ENCODE results near the gene DPYSL5.
A peak's percentile ranks its signal among the peaks of the same experiment; 100 is the strongest.
"Not testable (repeated sequence)": the region's sequence is repeated elsewhere in the genome, so short reads cannot be mapped to it uniquely, and the experiment has no call there.

DPYSL5 gene

GRCh38 chr2:26847655-26848335, at the start of gene DPYSL5:
Gene DPYSL5, plus strand, starts transcription at chr2:26848132. Its CDS starts 50,368 bp downstream, at chr2:26898500.
- DNase-seq (ENCODE audit: low spot score): no peak

GRCh38 chr2:26801328-26801727, 46.6 kb upstream of the DPYSL5 start:
- DNase-seq (ENCODE audit: low spot score): no peak

GRCh38 chr2:26801796-26802195, 46.1 kb upstream of the DPYSL5 start:
- DNase-seq (ENCODE audit: low spot score): no peak

- DNase-seq (ENCODE audit: low spot score): peak; percentile 98
Observed at GRCh38 chr2:26805241-26805676, 42.7 kb upstream of the DPYSL5 start.

- DNase-seq (ENCODE audit: low spot score): peak; percentile 34
Observed at GRCh38 chr2:26807788-26808460, 40.0 kb upstream of the DPYSL5 start.

DNA sequence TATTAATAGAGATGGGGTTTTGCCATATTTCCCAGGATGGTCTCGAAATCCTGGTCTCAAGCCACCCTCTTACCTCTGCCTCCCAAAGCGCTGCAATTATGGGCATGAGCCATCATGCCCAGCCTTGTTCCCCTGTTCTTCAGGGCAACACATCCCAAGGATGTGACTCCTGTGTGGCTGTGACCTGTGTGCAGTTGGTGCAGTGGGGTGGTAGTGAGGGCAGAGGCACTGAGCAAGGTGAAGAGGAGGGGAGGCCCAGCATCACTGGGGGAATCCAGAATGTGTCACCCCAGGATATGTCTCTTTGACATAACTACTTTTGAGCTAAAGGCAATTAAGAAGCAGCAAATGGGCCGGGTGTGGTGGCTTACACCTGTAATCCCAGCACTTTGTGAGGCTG, 38.7 kb upstream of the DPYSL5 start:
- no peak for DNase-seq (ENCODE audit: low spot score)

DNA sequence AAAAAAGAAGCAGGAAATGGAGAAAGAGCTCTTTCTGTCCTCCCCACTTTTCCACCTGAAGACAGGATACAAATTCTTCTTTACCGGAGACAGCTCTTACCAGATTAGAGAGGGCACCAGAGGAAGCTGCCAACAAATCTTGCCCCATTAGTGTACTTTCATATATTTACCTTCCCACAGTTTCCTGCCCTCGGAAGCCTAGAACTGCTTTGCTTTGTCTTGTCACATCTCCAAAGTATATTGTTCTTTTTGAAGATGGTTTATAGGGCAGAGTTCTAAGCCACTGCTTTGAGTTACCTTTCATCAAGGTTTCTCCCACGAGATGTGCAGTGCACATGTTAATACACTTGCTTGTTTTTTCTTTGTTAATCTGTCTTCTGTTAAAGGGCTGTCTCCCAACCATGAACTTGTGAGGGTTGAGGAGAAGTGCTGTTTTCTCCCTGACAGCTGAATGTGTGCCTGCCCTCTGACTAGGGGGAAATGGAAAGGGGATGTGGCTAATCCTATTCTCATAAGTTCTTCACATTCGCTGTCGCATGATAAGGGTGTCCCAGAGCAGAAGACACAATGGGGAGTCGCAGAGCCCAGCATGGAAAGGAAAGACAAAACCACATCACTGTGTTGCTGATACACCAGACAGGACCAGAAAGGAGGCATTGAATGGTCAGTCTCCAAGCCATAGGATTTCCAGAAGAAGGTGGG, 37.9 kb upstream of the DPYSL5 start:
- no peak for DNase-seq (ENCODE audit: low spot score)

DNA sequence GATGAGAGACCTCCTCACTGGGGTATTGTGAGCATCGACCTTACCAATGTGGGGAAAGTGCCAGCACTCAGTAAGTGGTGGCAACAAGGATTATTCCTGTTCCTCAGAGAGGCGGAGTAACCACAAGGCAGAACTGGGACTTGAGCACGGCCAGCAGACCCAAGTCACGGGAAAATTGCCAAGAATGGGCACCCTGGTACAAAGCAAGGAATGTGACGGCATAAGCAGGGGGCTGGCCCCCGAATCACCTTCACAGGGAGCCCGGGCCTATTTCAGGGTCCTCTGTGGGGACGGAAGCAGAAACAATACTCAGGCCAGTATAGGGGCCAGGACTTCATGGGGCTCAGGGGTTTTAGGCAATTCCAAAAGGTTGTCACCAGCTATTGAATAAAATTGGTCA, 36.7 kb upstream of the DPYSL5 start:
- no peak for DNase-seq (ENCODE audit: low spot score)

DNA sequence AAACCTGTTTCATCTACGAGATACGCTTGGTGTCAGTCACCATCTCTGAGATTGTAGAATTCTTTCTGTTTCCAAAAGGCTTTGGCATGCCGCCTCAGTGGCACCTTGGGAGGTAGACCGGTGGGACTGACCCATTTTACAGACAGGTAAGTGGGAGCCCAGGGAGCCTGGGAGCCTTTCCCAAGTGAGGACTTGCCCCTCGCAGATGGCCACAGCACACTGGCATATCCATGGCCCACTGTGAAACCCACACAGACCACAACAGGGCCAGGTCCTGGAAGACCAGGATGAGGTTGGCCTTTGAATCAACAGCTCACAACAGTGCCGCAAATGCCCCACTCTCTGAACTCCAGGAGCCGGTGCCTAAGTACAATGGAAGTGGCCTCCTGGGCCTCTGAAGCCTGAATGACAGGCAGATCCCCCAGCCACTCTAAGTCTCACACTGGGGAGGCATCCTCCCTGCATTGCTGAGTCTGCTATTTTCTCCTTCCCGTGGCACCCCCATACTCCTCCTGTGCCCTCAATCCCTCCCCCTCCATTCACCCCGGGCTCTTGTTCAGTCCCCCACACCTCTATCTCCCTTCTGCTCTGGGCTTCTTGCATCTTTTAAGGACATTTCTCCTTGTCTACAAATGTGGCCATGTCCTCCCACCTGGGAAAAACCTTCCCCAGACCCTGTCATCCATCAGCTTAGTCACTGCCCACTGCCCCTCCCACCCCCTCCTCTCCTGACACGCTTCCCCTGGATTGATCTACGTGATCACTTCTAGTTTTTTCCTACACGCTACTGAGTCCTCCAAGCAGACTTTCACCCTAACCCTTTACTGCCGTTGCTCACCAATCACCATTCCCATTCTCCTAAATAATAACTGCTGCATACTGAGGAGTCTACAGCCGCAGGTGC, 35.9 kb upstream of the DPYSL5 start:
- DNase-seq (ENCODE audit: low spot score): no peak

DNA sequence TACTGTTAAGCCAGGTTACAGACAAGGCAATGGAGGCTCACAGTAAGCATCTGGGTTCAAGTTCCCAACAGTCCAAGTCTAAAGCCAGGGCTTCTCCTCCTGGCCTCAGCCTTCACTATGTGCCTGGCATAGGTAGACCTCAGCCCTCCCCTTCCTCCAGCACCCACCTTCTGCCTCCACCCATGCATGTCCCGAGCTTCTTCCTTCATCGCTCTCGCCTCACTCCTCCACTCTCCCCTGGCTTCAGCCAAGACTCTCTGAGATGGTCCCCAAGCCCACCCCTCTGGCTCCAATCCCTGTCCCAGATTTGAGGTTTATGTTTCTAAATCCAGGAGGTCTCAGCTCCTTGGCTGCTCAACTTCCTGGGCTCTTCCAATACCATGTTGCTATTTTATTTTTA, 35.2 kb upstream of the DPYSL5 start:
- no peak for DNase-seq (ENCODE audit: low spot score)

DNA sequence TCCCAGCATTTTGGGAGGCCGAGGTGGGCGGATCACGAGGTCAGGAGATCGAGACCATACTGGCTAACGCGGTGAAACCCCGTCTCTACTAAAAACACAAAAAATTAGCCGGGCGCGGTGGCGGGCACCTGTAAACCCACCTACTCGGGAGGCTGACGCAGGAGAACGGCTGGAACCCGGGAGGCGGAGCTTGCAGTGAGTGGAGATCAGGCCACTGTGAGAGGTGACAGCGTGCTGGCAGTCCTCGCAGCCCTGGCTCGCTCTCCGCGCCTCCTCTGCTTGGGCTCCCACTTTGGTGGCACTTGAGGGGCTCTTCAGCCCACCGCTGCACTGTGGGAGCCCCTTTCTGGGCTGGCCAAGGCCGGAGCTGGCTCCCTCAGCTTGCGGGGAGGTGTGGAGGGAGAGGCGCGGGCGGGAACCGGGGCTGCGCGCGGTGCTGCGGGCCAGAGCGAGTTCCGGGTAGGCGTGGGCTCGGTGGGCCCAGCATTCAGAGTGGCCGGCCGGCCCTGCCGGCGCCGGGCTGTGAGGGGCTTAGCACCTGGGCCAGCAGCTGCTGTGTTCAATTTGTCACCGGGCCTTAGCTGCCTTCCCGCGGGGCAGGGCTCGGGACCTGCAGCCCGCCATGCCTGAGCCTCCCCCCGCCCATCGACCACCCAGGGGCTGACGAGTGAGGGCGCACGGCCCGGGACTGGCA, 33.7 kb upstream of the DPYSL5 start:
- DNase-seq (ENCODE audit: low spot score): not testable (repeated sequence)

DNA sequence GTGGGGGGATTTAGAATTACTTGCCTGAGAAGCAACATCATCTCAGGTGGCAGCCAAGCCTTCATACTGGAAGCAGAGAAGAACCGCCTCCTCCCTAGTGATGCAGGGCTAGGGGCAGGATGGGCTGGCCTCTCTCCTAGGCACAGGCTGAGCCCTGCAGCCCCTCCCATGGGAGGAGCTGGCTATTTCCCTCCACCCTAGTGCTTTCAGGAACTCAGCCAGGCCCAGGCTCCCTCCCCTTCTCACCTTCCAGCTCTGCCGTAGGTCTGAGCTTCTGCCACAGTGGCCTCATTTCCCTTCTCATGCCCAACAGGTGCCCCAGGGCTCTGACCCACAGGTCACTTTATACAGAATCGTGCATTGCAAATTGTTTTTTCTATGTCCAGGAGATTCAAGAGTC, 31.0 kb upstream of the DPYSL5 start:
- DNase-seq (ENCODE audit: low spot score): no peak

GRCh38 chr2:26818255-26818654, 29.7 kb upstream of the DPYSL5 start:
- no peak for DNase-seq (ENCODE audit: low spot score)

DNA sequence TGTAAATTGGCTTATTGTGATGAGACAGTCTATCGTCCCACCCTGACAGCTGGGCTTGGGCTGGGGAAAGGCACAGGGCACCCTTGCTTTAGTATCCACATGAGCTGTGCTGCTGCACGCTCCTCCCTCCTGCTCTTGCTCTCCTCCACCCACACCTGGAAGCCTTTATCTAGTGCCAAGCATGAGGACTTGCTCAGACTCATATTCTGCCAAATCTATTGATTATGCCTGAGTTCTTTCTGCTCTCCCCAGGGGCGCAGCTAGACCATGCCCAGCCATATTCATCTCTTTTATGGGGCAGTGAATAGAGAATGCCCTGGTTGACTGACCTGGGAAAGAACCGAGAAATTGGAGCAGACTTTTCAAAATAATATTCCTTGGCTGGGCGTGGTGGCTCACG, 29.0 kb upstream of the DPYSL5 start:
- DNase-seq (ENCODE audit: low spot score): no peak

- no peak for DNase-seq (ENCODE audit: low spot score)
Observed at GRCh38 chr2:26820932-26821331, 27.0 kb upstream of the DPYSL5 start.

GRCh38 chr2:26822877-26823276, 25.1 kb upstream of the DPYSL5 start:
- no peak for DNase-seq (ENCODE audit: low spot score)

GRCh38 chr2:26838121-26838906, 9.6 kb upstream of the DPYSL5 start:
- DNase-seq (ENCODE audit: low spot score): peak; percentile 15

DNA sequence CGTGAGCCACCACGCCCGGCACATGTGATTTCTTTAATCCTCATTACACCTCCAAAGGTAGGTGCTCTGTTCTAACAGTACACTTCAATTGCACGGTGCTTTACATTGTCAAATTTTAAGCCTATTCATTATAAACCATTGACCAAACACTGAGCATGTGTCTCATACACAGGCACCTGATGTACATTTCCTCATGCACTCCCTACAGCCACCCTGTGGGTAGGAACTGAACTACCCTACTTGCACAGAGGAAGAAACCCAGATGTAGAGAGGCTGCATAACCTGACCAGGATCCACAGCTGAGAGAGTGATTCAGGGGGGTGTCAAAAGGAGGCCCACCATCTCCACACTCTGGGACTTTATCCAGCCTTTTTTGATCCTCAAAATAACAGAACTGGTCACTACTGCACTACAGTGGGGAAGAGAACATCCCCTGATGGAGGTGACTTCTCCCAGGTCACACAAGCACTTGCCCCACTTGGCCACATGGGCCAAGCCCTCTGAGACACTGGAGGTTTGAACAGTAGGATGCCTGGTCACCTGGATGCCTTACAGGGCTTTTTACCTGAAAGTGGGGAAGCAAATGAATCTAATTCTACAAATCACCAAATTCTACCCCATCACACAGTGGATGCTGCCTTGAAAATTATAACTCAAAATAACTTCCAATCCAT, 6.9 kb upstream of the DPYSL5 start:
- peak; percentile 22 for DNase-seq (ENCODE audit: low spot score)

DNA sequence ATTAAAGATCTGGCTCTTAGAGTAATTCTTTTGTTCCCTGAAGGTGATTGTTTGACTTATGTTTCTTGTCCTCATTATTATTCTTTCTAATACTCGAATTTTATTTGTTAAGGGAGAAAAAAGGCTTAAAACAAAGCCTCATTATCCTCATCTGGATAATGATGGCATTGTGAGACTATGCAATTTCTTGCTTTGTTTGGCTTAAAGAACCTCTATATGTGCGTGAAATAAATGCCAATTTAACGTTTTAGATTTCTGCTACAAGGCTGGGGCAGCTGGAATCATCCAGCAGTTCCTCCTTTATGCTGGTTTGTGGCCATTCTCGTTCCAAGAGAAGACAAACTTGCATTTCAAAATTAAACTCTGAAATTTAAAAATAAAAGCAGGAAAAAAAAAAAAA, 4.9 kb upstream of the DPYSL5 start:
- no peak for DNase-seq (ENCODE audit: low spot score)

GRCh38 chr2:26845021-26845420, 2.9 kb upstream of the DPYSL5 start:
- DNase-seq (ENCODE audit: low spot score): no peak
